GM12874 (cell line): ENCODE measurements around the gene ADAM12.

Source experiments
- CTCF ChIP-seq: IDR thresholded peaks from 2 replicates; pipeline ENCODE4 v1.5.1; 2011; ENCODE audit warnings: low read depth, mild to moderate bottlenecking, control low read depth, low read length, moderate library complexity; ENCODE audit not compliant: insufficient read depth

The ADAM12 gene

DNA sequence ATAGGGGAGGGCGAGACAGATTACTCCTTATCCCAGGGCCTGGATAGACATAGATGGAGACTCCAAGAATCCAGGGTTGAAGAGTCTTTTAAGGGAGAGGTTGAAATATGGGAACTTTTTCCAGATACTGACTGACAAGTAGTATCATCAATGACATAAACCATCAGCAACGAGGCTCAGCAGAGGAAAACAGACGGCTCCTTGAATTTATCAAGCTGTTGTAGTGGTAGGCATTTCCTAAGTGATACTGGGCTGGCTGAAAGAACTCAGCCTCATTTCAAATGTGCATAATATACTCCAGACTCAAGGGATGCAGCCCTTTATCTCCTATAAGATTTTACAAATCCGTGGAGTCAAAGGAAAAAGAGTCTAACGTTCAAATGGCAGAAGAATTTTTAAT lies 341.4 kb downstream of the ADAM12 start:
- no peak for TF ChIP-seq CTCF

DNA sequence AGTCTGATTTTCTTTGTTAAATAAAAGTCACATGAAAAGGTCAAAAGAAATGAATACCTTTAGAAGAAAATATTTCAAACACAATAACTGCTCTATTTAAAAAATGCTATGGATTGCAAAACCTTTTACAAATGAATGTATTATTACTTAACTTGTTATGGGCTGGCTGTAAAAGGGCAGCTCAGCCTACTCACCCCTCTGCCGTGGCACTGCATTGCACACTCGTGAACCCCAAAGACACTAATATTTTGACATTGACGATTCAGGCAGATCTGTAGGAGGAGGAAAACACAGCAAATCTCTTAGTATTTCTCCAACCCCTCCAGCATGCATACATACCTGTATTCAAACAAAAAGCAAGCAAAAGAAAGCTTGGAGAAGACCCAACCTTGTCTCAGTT lies 342.4 kb downstream of the ADAM12 start:
- TF ChIP-seq CTCF, result no peak

DNA sequence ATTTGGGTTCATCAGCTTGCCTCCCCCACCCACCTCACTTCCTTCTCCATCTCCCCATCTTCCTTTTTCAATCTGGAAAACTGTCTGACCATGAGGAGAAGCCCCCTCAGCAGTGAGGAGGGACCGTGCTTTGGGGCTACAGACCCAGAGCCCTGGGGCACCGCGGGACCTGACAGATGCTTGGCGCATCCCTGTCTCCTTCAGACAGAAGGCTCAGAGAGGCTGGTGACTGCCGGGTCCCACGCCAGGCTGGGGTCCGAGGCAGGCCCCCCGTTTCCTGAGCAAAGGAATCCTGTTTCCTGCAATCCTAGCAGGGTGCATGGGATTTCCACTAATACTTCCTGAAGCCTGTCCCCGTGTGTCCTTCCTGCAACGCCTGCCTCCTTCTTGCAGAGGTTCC lies 344.9 kb downstream of the ADAM12 start:
- TF ChIP-seq CTCF, result no peak

GRCh38 chr10:126042906-126043305 lies 345.4 kb downstream of the ADAM12 start:
- no peak for TF ChIP-seq CTCF

DNA sequence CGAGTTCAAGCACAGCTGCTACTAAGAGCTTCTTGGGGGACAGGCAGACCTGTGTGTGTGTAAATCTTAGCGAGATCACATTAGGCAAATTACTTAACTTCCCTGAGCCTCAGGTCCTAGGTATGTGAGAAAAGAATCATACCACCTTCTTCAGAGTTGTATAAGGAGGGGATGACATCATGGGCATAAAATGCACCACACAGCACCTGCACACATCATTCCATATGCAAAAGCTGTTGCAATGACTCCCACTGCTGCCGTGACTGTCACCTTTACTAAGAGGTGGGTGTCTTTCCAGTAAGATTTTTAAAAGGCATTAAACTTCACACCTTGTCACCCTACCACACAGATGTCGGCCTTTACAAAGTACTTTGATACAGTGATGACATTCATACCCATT lies 345.9 kb downstream of the ADAM12 start:
- TF ChIP-seq CTCF, result no peak

DNA sequence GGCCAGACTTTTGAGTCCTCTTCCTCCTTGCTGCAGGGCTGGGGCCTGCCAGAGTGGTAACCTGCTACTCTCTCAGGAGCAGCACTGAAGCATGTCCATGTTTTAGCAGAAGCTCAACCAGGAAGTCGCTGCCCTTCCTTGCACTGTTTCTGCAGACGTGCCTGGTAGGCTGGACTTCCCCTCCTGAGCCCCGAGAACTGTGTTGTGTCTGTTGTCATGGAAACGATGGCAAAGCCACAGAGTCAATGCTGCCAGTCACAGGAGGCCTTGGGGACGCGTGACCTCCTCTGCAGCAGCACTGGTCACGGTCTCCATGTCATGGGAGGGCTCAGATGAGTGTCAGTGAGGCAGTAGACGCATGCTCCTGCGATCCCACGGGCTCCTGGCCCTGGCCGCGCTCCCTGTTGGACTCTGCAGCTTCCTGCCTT lies 346.5 kb downstream of the ADAM12 start:
- TF ChIP-seq CTCF, result no peak

GRCh38 chr10:126041117-126041516 lies 347.2 kb downstream of the ADAM12 start:
- TF ChIP-seq CTCF, result no peak

- TF ChIP-seq CTCF, result no peak
These were observed 350.3 kb downstream of the ADAM12 start for GRCh38 chr10:126037946-126038345.
